ENCODE measurements around the gene TSPAN5.

DNA sequence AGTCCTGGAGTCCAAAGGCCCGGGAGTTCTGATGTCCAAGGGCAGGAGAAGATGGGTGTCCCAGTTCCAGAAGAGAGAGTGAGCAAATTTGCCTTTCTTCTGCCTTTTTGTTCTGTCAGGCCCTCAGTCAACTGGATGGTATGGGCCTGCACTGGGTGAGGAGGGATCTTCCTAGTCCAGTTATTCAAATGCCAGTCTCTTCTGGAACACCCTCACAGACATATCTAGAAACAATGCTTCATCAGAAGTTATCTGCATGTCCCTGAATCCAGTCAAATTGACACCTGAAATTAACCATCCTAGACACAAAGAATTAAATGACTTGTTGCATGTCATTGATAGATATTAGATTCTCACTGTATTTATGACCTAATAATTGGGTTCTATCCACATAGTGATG, 48.5 kb upstream of the TSPAN5 start:
- TF ChIP-seq EHMT2 (IDR thresholded peaks at IDR 0.05) (no peak), MTA3 (IDR thresholded peaks at IDR 0.05; ENCODE audit: borderline replicate concordance) (no peak), ZNF274 (IDR thresholded peaks at IDR 0.05; ENCODE audit: borderline replicate concordance, low read depth, low read length) (no peak)

Data from K562 (cell line).